Liver (tissue), 3 donors: Measurements from ENCODE around the gene OCEL1.

Experiments used
- CTCF ChIP-seq: fragments of 150-350 bp; IDR thresholded peaks from 2 replicates; pipeline ENCODE4 v1.5.1; 2017; ENCODE audit warnings: improper control_type of control experiment, low read depth, low read length; ENCODE audit not compliant: missing input control
- MAX ChIP-seq: IDR thresholded peaks from 2 replicates; pipeline ENCODE4 v1.6.1; 2016; ENCODE audit warnings: antibody characterized with exemption
- RAD21 ChIP-seq, 2 donors: IDR thresholded peaks; 2 replicates each; pipeline ENCODE4 v1.6.1; 2016; ENCODE audit warnings: antibody characterized with exemption in 2 of 2, mild to moderate bottlenecking in 2 of 2
- REST ChIP-seq: IDR thresholded peaks from 2 replicates; pipeline ENCODE4 v1.6.1; 2016; ENCODE audit warnings: antibody characterized with exemption, mild to moderate bottlenecking
- TAF1 ChIP-seq: conservative IDR thresholded peaks from 2 replicates; pipeline ENCODE4 v1.6.1; 2016; ENCODE audit warnings: antibody characterized with exemption, mild to moderate bottlenecking
- YY1 ChIP-seq: IDR thresholded peaks from 2 replicates; pipeline ENCODE4 v1.6.1; 2016; ENCODE audit warnings: antibody characterized with exemption, mild to moderate bottlenecking
- TF ChIP-seq, protein P1 (sequence below): IDR thresholded peaks from 2 replicates; pipeline ENCODE4 v1.6.1; 2016; ENCODE audit warnings: antibody characterized with exemption
- donor health status: healthy.
- donor health status: healthy.

DNA sequence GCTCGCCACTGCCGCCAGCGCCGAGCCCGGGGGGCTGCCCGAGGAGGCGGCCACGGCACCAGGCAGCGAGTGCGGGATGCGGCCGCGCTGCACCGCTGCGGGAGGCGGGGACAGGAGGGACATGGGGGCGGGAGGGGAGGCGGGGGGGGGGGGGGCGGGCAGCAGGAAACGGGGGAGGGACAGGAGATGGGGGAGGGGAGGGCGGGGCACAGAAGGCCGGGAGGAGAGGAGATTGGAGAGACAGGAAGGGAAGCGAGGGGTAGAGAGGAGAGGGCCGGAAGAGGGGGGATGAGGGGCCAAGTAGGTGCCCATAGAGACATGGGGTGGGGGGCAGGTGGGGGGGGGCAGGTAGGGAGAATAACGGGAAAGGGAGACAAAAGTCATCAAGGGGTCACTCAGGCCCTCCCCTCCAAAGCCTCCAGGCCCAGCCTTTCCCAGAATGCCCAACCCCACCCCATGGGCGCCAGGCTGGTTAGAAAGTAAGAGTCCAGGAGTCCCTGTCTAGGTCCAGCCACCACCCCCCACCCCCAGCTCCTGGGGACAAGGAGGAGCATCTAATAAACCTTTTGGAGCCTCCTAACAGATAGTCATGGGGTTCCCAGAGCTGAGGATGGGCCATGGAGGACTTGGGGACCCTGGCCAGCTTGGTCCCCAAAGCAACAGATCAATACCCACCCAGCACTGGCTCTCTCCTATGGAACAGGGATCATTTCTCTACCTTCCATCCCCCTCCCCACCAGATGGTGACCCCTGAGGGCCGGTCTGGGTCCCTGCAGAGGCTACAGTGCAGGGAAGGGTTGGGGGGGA, 10.1 kb downstream of the OCEL1 start:
- no peak for TF ChIP-seq CTCF
- TF ChIP-seq RAD21 (IDR thresholded peaks at IDR 0.05): no peak
- no peak for TF ChIP-seq YY1
- TF ChIP-seq, protein P1, sequence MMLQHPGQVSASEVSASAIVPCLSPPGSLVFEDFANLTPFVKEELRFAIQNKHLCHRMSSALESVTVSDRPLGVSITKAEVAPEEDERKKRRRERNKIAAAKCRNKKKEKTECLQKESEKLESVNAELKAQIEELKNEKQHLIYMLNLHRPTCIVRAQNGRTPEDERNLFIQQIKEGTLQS: no peak
- TF ChIP-seq REST: no peak
- no peak for TF ChIP-seq TAF1
- TF ChIP-seq MAX: no peak
